Fibroblast of lung (primary cell): ENCODE data around the gene CEP19. TPM values are rescaled to one million over a fixed set of nuclear protein-coding genes. Genes with fewer than 3 reads are reported as not detected.

Experiments
- DNase-seq, 2 donors: peaks; one replicate each; pipeline versions ENCODE4 v3.0.0 to v3.0.0-alpha.2; 2010; ENCODE audit warnings: low read depth in 2 of 2
- H2AFZ ChIP-seq: 2 replicates; pipeline ENCODE4 v1.5.1; 2012; ENCODE audit warnings: low read length, control low read depth, inconsistent platforms
- H3K27ac ChIP-seq: 2 replicates; pipeline ENCODE4 v1.5.1; 2011; ENCODE audit warnings: low read length, control low read depth; ENCODE audit not compliant: insufficient read depth
- H3K27me3 ChIP-seq: 2 replicates; pipeline ENCODE4 v1.5.1; 2011; ENCODE audit warnings: mild to moderate bottlenecking, low read length; ENCODE audit not compliant: control insufficient read depth, insufficient read depth
- H3K36me3 ChIP-seq: 2 replicates; pipeline ENCODE4 v1.5.1; 2011; ENCODE audit warnings: low read length; ENCODE audit not compliant: control insufficient read depth, insufficient read depth
- H3K4me1 ChIP-seq: 2 replicates; pipeline ENCODE4 v1.5.1; 2011; ENCODE audit warnings: low read length; ENCODE audit not compliant: control insufficient read depth, insufficient read depth; ENCODE audit errors: extremely low read depth
- H3K4me2 ChIP-seq: 2 replicates; pipeline ENCODE4 v1.5.1; 2011; ENCODE audit warnings: low read length, control low read depth; ENCODE audit not compliant: insufficient read depth; ENCODE audit errors: extremely low read depth
- H3K4me3 ChIP-seq, 4 experiments: fragments of 200-600 bp in 1 of 4; sonication (generic) in 1 of 4; replicated peaks in 1 of 4; 2 replicates each; pipeline ENCODE4 v1.5.1; 2011 to 2016; ENCODE audit warnings: low read length in 4 of 4, low read depth in 3 of 4, mild to moderate bottlenecking in 3 of 4, control low read depth in 2 of 4, inconsistent platforms in 1 of 4, mixed read lengths in 1 of 4; ENCODE audit not compliant: insufficient read depth in 1 of 4; ENCODE audit errors: control extremely low read depth in 1 of 4
- H3K79me2 ChIP-seq: 2 replicates; pipeline ENCODE4 v1.5.1; 2012; ENCODE audit warnings: mild to moderate bottlenecking, low read length, inconsistent platforms; ENCODE audit not compliant: control insufficient read depth, insufficient read depth
- H3K9ac ChIP-seq: 2 replicates; pipeline ENCODE4 v1.5.1; 2011; ENCODE audit warnings: mild to moderate bottlenecking, low read length, control low read depth; ENCODE audit not compliant: insufficient read depth
- H3K9me3 ChIP-seq: 2 replicates; pipeline ENCODE4 v1.5.1; 2012; ENCODE audit warnings: low read depth, low read length; ENCODE audit not compliant: control insufficient read depth, insufficient read depth
- H4K20me1 ChIP-seq: 2 replicates; pipeline ENCODE4 v1.5.1; 2011; ENCODE audit warnings: low read length; ENCODE audit not compliant: control insufficient read depth, insufficient read depth; ENCODE audit errors: extremely low read depth
- CTCF ChIP-seq, 2 donors: IDR thresholded peaks in 1 of 2; conservative IDR thresholded peaks in 1 of 2; 1 replicate in 1 of 2; 2 replicates in 1 of 2; pipeline ENCODE4 v1.5.1; 2011 to 2012; ENCODE audit warnings: low read length in 2 of 2, control low read depth in 1 of 2, inconsistent platforms in 1 of 2, low read depth in 1 of 2, mild to moderate bottlenecking in 1 of 2
- EZH2 ChIP-seq: IDR thresholded peaks from 2 replicates; pipeline ENCODE4 v1.5.1; 2012; ENCODE audit warnings: low read length, control low read depth, mild to moderate bottlenecking; ENCODE audit errors: missing control alignments
- polyA plus RNA-seq, 2 donors: library from polyadenylated mRNA; depleted of rRNA in 1 of 2; stranded (reverse) in 1 of 2; unstranded in 1 of 2; fragments of >200 nt; gene quantifications; 2 replicates each; pipeline ENCODE4 v1.2.1, GENCODE V29; 2011 to 2012; ENCODE audit warnings: missing spikeins in 1 of 2
- total RNA-seq: library from RNA; depleted of rRNA; stranded (reverse); fragments of >200 nt; gene quantifications from 2 replicates; pipeline ENCODE4 v1.2.1, GENCODE V29; 2014

Gene CEP19
- total and polyA plus RNA-seq, 2 donors (not counting 1 experiment from before 2014, with no cell fraction given): 3.2 to 3.6 TPM

DNA sequence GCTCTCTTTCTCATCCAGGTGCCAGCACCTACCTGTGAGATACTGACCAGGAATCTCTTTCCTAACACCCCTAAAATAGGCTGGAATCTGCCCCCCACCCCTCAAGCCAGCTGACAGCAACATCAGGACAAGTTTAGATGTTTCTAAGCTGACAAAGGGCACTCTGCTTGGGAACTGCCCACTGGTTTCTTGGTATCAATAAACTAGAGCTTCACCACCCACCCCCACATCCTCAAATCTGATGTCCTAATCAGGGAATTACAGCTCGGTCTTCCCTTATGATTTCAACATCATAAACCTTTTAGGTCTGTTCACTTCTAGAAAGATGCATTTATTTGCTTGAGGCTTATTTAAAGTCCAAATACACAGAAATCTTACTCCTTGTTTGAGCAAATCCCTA lies 34.7 kb downstream of the CEP19 start:
- Histone ChIP-seq H3K4me3 (no peak overlapping the region), H3K36me3 (no peaks in the 10 kb centered on the region), H3K79me2 (no peaks in the 10 kb centered on the region), H3K27me3 (peaks cover 9% of the 10 kb centered on the region), H3K27ac (no peak overlapping the region), H2AFZ (no peak overlapping the region), H3K4me1 (no peaks in the 10 kb centered on the region), H3K4me2 (no peak overlapping the region), H3K9me3 (no peaks in the 10 kb centered on the region), H4K20me1 (no peaks in the 10 kb centered on the region), H3K9ac (no peak overlapping the region)
- no peak for TF ChIP-seq EZH2
- TF ChIP-seq CTCF (conservative IDR thresholded peaks at IDR 0.05 in 1 of 2, IDR thresholded peaks at IDR 0.05 in 1 of 2; ENCODE audit: low read depth in 1 of 2, low read length in 2 of 2): no peak
- no peak for DNase-seq

DNA sequence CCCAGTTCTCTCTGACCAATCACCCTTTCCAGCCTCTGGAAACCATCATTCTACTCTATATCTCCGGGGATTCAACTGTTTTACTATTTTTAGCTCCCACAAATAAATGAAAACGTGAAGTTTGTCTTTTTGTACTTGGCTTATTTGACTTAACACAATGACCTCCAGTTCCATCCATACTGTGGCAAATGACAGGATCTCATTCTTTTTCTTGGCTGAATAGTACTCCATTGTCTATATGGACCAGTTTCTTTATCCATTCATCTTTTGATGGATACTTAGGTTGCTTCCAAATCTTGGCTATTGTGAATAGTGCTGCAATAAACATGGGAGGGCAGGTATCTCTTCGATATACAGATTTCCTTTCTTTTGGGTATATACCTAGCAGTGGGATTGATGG lies 38.4 kb downstream of the CEP19 start:
- DNase-seq: no peak
- Histone ChIP-seq H3K4me2 (no peak overlapping the region), H3K27me3 (peaks cover 6% of the 10 kb centered on the region), H3K27ac (no peak overlapping the region), H3K4me3 (no peak overlapping the region), H3K36me3 (no peaks in the 10 kb centered on the region), H3K4me1 (no peaks in the 10 kb centered on the region), H4K20me1 (no peaks in the 10 kb centered on the region), H3K9me3 (no peaks in the 10 kb centered on the region), H3K79me2 (no peaks in the 10 kb centered on the region), H2AFZ (no peak overlapping the region), H3K9ac (no peak overlapping the region)
- TF ChIP-seq CTCF (conservative IDR thresholded peaks at IDR 0.05 in 1 of 2, IDR thresholded peaks at IDR 0.05 in 1 of 2; ENCODE audit: low read depth in 1 of 2, low read length in 2 of 2): no peak
- TF ChIP-seq EZH2: no peak

GRCh38 chr3:196670339-196670738 lies 41.7 kb downstream of the CEP19 start:
- Histone ChIP-seq H4K20me1 (no peaks in the 10 kb centered on the region), H3K9me3 (no peaks in the 10 kb centered on the region), H2AFZ (no peak overlapping the region), H3K4me3 (no peak overlapping the region), H3K79me2 (no peaks in the 10 kb centered on the region), H3K36me3 (no peaks in the 10 kb centered on the region), H3K27ac (no peak overlapping the region), H3K4me1 (peaks cover 3% of the 10 kb centered on the region), H3K4me2 (no peak overlapping the region), H3K9ac (no peak overlapping the region), H3K27me3 (no peaks in the 10 kb centered on the region)
- DNase-seq: no peak
- TF ChIP-seq CTCF (conservative IDR thresholded peaks at IDR 0.05 in 1 of 2, IDR thresholded peaks at IDR 0.05 in 1 of 2; ENCODE audit: low read depth in 1 of 2, low read length in 2 of 2) (no peak), EZH2 (no peak)
